Neural progenitor cell (in vitro differentiated cells): ENCODE results near the gene AGPAT1.
A peak's percentile ranks its signal among the peaks of the same experiment; 100 is the strongest.

Source experiments
- EZH2 ChIP-seq: fragments of 200-600 bp; sonication (generic); IDR thresholded peaks from 2 replicates; pipeline ENCODE4 v1.6.1; 2017; ENCODE audit warnings: antibody characterized with exemption, mild to moderate bottlenecking, moderate library complexity
- EZH2phosphoT487 ChIP-seq: fragments of 200-600 bp; sonication (generic); IDR thresholded peaks from 2 replicates; pipeline ENCODE4 v1.6.1; 2017; ENCODE audit warnings: antibody characterized with exemption
- TF ChIP-seq, protein P1 (sequence below): fragments of 200-600 bp; sonication (generic); IDR thresholded peaks from 2 replicates; pipeline ENCODE4 v1.5.1; 2017; ENCODE audit warnings: antibody characterized with exemption, mild to moderate bottlenecking

DNA sequence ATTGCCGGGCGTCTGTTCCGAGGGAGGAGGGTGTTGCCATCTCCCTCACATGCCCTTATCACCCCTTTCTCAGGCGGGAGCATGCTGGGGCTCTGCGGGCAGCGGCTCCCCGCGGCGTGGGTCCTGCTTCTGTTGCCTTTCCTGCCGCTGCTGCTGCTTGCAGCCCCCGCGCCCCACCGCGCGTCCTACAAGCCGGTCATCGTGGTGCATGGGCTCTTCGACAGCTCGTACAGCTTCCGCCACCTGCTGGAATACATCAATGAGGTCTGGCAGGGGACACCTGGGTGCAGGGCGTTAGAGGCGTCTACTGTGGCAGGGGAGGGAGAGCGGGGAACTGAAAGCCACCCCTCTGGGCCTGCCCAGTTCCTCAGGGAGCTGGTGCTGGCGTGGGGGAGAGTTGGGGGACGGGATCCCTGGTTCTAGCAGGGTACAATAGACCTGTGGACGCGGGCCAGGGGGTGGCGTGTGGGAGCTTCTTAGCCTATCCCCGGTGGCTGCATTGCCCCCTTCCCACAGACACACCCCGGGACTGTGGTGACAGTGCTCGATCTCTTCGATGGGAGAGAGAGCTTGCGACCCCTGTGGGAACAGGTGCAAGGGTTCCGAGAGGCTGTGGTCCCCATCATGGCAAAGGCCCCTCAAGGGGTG lies 21.2 kb downstream of the AGPAT1 start:
- TF ChIP-seq, protein P1, sequence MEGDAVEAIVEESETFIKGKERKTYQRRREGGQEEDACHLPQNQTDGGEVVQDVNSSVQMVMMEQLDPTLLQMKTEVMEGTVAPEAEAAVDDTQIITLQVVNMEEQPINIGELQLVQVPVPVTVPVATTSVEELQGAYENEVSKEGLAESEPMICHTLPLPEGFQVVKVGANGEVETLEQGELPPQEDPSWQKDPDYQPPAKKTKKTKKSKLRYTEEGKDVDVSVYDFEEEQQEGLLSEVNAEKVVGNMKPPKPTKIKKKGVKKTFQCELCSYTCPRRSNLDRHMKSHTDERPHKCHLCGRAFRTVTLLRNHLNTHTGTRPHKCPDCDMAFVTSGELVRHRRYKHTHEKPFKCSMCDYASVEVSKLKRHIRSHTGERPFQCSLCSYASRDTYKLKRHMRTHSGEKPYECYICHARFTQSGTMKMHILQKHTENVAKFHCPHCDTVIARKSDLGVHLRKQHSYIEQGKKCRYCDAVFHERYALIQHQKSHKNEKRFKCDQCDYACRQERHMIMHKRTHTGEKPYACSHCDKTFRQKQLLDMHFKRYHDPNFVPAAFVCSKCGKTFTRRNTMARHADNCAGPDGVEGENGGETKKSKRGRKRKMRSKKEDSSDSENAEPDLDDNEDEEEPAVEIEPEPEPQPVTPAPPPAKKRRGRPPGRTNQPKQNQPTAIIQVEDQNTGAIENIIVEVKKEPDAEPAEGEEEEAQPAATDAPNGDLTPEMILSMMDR = peak; percentile 58
- TF ChIP-seq EZH2 = no peak
- TF ChIP-seq EZH2phosphoT487 = no peak
